ENCODE data around the gene RASGEF1C.

Gene RASGEF1C

DNA sequence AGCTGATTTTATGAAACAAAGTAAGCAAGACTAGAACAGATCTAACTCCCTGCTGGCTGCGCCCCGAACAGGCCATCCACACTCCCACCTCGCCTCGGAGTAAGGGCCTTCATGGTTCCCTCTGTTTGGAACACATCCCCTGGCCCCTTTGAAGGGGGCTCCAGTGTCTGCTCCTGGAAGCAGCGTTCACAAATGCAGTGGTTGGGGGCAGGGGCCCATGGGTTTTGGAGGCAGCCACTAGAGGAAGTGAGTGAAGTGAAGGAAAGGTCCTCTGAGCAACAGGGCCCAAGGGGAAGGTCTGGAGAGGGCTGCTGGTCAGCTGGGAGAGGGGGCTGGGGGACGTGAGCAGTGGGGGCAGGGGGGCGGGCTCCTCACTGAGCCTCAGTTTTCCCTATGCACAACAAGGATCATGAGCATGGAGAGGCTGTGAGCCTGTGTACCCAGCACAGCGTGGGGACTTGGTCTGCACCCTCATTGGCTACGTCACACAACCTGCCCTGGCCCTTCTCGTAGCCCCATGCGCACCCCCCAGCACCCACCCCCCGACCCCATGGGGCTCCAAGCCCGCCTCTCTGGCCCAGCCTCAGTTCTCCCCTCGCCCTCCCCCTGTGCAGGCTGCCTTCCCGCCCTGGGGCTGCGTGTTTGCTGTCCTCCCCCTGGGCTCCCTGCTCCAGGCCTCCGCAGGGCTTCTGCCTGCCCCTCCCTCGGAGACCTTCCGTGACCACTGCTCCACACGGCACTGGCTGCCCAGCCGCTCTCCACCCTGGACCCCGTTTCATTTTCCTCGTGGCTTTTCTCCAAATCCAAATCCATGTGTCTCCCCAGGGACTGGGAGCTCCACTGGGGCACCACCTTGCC is 39.5 kb downstream of the RASGEF1C start:
- DNase-seq (ENCODE audit: extremely low read depth, low read depth), result no peak
- no peak for TF ChIP-seq CTCF (IDR thresholded peaks at IDR 0.05; ENCODE audit: low read depth, low read length)

DNA sequence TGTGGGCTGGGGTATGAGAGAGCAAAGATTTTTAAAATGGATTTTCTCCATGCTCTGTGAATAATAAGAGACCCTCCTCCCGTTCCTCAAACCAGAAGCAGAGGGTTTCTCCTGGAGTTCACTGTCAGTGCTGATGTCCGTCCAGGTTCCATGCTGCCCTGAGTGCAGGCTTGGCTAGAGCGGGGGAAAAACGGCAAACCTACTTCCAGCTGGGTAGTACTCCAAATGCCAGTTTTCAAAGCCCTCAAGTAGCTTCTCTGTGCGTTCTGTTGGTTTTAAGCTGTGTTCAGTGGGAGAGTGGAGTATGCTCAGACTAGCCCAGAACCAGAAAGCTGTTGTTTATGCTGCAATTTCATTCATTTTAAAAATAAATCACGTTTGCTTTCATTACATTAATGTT is 40.3 kb downstream of the RASGEF1C start:
- DNase-seq (ENCODE audit: extremely low read depth, low read depth), result no peak
- no peak for TF ChIP-seq CTCF (IDR thresholded peaks at IDR 0.05; ENCODE audit: low read depth, low read length)

GRCh38 chr5:180166176-180166575 is 42.8 kb downstream of the RASGEF1C start:
- TF ChIP-seq CTCF (IDR thresholded peaks at IDR 0.05; ENCODE audit: low read depth, low read length), result no peak
- no peak for DNase-seq (ENCODE audit: extremely low read depth, low read depth)

DNA sequence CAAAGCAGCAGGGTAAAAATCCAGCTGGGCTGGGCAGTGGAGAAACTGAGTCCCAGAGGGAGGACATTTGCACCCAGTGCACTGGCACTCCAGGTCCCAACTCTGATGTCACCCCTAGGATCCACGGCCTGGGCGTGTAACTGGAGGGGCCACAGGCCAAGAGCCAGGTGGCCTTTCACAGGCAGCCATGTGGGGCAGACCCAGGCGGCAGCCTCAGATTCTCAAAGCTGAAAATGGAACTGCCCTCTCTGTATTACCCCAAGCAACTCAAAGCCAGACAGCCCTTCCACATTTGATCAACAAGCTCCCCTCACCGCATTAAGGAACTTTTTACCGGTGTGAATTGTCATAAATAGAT is 46.7 kb downstream of the RASGEF1C start:
- DNase-seq (ENCODE audit: extremely low read depth, low read depth), result no peak
- no peak for TF ChIP-seq CTCF (IDR thresholded peaks at IDR 0.05; ENCODE audit: low read depth, low read length)

- no peak for TF ChIP-seq CTCF (IDR thresholded peaks at IDR 0.05; ENCODE audit: low read depth, low read length)
- no peak for DNase-seq (ENCODE audit: extremely low read depth, low read depth)
These were observed 47.3 kb downstream of the RASGEF1C start for GRCh38 chr5:180161420-180162303.

DNA sequence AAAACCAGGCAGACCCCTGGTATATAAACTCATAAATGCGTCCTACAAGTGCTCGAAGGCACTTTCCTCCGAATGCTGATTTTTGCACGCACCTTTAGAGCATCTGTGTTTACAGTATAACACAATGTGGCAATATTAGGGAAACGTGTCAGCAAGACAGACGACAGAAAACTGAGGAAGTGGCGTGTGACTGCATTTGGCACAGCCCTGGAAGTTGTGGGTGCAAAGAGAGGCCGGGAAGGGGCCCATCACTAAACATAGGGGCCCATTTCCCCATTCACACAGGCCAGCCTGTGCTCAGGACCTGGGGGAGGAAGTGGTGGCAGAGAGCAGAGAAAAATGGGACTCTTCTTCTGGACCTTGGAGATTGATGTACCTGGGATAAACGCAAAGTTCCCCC is 48.2 kb downstream of the RASGEF1C start:
- no peak for TF ChIP-seq CTCF (IDR thresholded peaks at IDR 0.05; ENCODE audit: low read depth, low read length)
- DNase-seq (ENCODE audit: extremely low read depth, low read depth), result no peak

- no peak for DNase-seq (ENCODE audit: extremely low read depth, low read depth)
- no peak for TF ChIP-seq CTCF (IDR thresholded peaks at IDR 0.05; ENCODE audit: low read depth, low read length)
These were observed 48.8 kb downstream of the RASGEF1C start for GRCh38 chr5:180160215-180160614.
